Measurements from ENCODE around the gene COPB2.
"Not testable (repeated sequence)": the region's sequence is repeated elsewhere in the genome, so short reads cannot be mapped to it uniquely, and the experiment has no call there.

Gene COPB2

DNA sequence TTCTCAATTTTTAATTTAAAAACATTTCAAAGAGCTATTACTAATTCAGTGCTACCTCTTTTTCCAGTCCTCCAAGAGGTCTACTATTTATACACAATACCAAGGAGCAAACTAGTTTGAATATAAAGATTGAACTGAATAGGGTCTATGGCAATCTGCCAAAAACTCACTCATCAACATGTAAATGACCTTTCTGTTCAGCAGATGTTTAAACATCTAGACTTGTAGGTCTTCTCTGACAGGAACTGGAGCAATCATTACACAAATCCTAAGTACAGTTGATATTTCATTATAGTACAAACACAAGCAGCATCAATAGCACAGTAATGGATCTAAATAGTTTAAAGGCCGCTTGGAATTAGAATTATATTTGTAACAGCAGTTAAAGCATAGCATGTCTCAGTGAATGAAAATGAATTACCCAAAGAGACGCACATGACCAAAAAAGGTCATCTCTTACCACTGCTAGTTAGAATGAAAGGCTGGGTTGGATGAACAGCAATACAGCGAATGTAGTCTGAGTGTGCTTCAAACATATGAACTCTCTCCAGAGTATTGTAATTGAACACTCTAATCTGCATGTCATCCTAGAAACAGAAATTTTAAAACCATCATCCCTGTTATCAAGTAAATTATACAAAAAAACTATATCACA, 10.7 kb downstream of the COPB2 start:
- no peak for DNase-seq (ENCODE audit: low spot score)

DNA sequence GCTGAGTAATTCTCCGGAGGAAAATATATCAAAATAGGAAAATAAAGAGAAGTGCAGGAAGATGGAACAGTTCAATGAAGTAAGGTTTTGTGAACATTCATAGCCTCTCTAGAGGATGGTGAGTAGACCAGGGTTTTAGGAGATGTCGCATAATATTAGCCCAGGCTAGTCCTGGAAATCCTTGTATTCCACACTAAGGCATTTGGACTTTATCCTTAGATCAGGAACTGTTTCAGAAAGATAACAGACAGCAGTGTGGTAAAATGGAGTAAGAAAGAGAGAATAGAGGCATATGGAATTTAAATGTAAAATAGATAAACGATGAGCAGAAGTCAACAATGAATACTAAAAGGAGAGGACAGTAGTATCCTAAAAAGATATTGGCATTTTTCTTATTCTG, 12.1 kb downstream of the COPB2 start:
- no peak for DNase-seq (ENCODE audit: low spot score)

DNA sequence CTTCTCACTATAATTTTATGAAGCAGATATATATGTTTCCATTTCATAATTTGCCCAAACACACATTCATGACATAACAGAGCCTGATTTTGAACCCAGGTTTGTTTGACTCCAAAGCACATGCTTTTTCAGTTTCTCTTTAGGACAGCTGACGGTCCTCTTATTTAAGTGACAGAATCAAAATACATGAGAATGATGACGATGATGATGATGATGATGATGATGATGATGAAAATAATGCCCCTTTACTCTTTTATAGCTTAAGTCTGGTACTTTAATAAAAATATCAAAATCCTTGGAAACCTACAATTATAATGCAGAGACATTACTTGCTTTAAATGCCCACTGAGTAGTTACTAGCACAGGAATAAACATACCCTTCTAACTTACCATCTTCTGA, 15.3 kb downstream of the COPB2 start:
- no peak for DNase-seq (ENCODE audit: low spot score)

DNA sequence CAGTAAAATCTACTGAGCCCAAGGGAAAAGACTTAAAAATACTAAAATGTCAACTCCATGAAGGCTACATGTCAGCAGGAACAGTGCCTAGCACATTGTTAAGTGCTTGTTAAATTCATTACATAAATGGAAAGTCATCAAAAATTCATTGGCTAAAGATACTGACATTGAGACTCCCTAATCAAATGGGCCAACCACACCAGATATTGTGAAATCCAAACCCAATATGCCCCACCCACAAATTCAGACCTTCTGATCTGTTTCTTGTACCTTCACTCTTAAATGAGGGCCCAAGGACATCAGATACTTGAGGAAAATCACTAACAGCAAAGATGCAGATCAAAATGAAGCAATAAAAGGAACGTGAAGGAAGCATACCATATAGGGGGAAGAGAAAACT, 24.9 kb downstream of the COPB2 start:
- DNase-seq (ENCODE audit: low spot score) = no peak

DNA sequence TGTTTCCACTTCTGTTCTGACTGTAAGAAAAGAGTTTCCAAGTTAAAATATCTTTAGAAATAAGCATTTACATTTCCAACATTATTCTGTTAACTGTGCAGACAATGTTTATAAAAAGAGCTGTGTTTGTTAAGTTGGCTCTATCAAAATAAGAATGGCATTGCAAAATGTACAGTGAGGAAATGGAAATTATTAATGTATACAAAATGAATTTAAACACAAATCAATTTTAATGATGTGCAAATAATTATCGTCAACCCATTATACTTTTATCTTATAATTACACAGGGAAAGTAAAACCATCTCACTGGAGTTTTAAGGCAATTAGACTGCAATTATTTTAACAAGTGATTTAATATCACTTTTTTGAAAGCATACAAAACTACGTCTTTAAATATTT, 28.2 kb downstream of the COPB2 start:
- DNase-seq (ENCODE audit: low spot score) = no peak

DNA sequence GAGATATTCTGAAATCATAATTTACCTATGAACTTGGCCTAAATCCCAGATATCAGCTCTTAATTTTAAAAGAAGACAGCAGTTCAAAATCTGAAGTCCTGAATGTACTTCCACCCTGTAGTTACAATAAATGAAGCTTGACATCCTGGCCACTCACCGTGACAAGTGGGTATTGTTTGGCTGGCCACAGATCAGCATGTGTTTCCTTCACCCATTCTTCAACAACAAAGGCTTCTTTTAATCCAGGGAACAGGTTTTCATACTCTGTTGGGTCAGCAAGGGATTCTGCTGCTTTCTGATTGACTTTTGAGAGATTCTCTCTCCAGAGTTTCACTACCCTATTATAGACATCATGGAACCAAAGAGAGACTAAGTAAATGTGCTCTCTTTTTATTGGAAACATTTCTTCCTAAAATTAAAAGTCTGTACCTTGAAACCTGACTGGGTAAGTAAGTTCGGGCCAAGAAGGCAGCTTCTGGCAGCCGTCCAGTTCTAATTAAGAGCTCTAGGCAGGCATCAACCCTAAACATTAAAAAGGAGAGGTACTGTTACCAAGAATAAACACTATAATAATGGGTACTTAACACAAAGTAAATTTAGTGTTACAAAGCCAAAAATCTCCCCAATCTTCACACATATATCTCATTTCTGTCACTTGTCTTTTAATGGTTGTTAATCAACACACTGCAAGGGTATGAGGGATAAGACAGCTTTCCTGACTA, 30.4 kb downstream of the COPB2 start:
- DNase-seq (ENCODE audit: low spot score) = peak; percentile 76

DNA sequence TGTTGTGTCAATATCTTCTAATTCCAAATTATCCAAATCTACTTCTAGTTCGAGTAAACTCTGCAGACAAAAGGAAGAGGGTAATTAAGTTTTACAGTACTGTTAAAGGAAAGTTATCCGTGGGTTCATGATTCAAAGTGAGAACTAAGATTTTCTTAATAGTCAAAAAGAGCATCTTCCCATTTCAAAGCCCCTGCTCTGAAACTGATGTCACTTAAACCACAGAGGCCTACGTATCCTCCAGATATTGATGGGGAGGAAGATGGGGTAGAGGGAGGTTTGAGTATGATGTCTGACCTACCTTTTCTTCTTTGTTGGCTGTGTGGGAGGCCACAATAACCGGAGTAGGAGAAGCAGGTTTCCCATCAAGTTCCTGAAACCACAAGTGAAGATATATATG, 31.5 kb downstream of the COPB2 start:
- no peak for DNase-seq (ENCODE audit: low spot score)

DNA sequence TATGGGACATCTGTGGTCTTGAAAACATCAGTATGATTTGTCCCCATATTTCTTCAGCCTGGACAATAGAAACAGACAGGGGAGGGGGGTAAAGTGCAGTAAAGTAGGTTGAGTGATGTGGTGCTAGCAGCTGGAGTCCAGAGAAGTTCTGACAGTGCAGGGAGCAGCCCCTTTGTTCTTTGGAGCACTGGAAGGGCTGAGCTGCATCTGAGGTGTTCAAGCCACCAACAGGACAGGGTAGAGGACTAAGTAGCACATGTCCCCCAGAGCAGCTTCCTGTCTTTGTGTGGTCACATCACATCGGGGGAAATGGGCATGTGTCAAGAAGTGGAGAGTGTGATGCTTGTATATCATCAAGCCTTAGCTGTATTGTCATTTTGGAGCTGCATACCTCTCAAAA, 33.6 kb downstream of the COPB2 start:
- no peak for DNase-seq (ENCODE audit: low spot score)

DNA sequence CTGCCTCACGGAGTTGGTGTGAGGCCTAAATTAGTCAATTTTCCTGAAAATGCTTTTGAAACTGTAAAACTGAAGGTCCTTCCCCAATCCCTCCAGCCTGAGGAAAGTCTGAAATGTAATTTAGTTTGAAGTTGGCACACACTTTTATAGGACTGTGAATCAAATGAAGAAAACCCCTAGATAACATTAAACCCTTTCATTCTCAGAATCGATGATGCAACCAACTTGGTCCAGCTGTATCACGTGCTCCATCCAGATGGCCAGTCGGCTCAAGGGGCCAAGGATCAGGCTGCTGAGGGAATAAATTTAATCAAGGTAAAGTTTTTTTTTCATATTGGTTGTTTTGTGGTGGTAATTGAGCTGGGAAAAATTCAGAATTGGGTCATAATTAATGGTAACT, 34.0 kb downstream of the COPB2 start:
- peak; percentile 75 for DNase-seq (ENCODE audit: low spot score)

DNA sequence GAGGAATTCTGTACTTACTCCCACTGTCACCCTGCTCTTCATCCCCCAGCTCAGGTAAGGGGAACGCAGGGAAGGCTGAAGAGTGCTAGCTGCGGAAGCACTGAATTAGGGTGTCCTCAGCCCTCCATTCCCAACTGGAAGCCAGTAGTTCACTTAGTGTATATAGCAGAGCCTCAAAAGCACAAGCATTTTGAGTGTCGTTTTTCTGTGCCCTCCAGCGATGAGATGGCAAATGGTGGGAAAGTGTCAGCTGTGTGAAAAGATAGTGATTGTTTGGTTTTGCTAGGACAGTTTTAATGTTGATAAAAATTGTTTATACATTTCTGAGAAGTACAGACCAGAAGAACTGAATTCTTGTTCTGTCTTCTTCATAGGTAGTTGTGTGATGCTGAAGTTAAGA, 34.8 kb downstream of the COPB2 start:
- DNase-seq (ENCODE audit: low spot score) = no peak

DNA sequence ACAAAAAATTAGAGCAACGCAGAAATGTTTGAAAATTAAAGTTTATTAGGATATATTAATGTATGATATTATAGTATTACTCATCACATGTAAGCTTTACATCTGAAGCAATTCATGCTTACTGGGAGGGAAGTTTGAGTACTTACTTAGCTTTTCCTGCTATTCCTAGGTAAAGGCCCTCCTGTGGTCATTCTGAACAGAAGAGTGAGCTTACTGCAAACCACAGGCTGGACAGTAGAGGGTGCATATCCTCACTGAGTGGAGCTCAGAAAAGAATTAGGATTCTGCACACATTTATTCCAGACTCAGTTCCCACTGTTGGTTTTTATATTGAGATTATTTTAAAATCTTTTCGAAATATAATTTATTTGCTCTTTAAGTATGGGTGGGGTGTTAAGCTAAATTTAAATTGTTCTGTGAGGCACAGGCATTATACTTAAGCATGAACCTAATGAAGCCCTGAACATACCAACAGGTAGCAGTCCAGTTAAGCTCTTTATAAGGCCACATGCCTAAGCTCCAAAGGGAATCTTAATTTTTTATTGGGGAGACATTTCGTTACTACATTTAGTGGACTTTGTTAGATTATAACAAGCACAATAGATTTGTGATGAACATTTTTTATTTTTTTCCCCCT, 35.4 kb downstream of the COPB2 start:
- DNase-seq (ENCODE audit: low spot score) = peak; percentile 72

DNA sequence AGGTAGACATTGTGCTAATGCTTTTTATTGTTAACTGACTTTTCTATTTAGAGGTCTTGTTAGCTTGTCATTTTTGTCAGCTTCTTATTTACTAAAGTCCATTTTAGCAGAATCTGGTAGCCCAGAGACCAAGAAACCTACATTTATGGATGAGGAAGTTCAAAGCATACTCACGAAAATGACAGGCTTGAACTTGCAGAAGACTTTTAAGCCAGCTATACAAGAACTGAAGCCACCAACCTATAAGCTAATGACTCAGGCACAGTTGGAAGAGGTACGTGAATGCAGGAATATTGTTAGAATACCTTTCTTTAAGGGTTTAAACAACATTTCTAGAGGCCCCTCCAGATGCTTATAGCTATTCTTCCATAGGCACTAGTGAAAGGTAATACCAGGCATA, 42.7 kb downstream of the COPB2 start:
- no peak for DNase-seq (ENCODE audit: low spot score)

DNA sequence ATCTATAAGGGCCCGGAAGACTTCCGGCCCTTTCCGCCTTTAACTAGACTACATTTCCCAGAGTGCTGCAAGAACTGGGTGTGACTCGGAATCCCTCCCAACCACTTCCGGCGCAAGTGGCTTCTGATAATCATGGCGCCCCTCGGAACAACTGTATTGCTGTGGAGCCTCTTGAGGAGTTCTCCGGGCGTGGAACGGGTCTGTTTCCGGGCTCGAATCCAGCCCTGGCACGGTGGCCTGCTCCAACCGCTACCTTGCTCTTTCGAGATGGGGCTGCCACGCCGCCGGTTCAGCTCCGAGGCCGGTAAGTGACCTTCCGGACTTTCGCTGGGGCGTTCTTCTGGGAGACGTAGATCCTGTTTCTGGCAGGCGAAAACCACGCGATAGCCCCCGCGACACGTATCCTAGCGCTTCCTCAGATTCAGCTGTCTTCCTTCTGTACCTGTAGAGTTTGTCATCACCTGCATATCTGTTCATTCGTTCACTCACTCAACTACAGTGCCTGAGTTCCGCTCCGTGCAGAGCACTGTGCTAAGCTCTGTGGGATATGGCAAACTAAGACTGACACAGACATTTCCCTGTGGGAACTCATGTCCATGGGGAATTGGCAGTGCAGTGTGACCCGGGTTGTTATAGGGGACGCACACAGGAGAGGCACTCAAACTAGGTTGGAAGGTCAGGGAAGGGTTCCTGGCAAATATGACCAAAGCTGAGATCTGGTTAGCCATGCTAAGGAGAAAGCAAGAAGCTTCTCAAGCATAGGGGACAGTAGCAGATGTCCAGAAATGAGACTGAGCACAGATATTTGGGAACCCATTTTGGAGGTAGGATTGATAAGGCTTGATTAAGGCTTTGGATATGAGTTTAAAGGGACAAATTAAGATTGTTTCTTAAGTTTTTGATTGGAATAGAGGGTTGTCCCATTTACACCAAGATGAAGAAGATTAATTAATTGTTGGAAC, 45.3 kb downstream of the COPB2 start, which contains the start of gene MRPS22:
TSS of gene MRPS22 (plus strand) at position 126 of the 962 bp plus-strand sequence. CDS start at position 133, 7 bp downstream.
- DNase-seq (ENCODE audit: low spot score) = peak; percentile 91

DNA sequence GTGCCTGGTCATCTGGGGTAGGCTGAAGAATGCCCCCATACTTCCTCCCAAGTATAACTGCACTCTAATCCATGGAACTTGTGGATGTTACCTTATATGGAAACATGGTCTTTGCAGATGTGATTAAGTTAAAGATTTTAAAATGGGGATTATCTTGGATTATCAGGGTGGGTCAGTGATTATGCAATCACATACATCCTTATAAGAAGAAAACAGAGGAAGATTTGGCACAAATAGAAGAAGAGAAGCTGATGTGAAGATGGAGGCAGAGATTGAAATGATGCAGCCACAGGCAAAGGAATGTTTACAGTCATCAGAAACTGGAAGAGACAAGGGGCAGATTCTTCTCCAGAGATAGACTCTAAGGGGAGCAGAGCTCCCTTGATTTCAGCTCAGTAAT, 47.4 kb downstream of the COPB2 start:
- no peak for DNase-seq (ENCODE audit: low spot score)

DNA sequence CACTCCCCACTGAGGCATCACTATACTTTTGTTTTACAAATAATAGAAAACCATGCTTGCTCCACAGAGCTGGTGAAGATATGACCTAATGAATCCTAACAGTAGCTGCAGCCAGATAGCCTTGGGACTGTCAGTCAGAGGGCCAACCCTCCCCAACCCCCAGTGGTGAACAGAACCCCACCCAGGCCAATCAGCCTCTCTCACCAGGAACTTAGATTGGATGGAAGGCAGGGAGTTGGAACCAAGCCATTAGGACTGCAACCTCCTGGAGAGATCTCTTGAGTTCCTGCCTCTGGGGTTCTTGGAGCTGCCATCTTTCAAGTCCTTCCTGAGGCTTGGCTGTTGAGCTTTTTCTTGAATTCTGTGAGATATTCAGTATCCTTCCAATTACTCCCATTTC, 48.7 kb downstream of the COPB2 start:
- no peak for DNase-seq (ENCODE audit: low spot score)

DNA sequence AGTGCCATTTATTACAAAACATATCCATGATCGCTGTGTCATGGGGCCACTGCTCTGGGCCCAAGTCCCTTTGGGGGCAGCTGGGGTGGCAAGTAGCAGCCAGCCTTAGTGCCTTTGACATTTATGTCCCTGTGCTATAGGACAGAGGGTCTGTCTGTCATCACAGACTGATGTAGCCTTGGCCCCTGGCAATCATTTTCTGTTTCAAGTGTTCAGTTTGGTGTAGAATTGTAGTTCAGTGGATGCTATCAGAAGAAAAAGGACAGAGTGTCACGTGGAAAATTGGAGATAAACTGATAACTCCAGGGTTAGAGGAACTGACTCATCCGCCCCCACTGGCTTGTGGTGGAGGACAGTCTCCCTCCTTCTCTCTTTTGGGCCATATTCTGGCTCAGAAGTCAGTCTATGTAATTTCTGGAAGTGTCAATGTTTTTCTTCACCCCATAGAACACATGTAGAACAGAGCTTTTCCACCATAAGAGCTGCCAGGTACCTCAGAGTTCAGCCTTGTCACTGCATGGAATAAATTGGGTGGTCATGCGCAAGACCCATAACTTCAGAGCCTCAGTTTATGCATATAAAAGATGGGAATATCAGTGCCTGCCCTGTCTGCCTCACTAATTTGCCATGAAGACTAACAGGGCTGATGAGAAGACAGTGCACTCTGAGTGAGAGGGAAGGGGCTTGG, 50.1 kb downstream of the COPB2 start:
- no peak for DNase-seq (ENCODE audit: low spot score)

DNA sequence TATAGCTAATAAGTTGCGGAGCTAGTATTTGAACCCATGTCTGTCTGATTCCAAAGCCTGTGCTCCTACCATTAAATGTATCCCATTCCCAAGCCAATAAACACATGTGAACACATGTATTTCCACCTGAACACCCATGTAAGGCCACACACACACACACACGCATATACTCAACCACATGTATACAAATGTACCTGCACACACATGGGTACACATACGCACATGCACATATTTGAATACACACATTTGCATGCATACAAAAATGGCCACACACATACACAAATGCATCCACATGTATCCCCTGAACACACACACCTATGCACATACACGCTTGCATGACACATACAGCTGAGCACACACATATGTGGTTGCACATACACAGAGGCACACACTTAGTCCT, 51.0 kb downstream of the COPB2 start:
- DNase-seq (ENCODE audit: low spot score) = no peak

DNA sequence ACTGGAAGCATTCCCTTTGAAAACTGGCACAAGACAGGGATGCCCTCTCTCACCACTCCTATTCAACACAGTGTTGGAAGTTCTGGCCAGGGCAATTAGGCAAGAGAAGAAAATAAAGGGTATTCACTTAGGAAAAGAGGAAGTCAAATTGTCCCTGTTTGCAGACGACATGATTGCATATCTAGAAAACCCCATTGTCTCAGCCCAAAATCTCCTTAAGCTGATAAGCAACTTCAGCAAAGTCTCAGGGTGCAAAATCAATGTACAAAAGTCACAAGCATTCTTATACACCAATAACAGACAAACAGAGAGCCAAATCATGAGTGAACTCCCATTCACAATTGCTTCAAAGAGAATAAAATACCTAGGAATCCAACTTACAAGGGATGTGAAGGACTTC, 54.8 kb downstream of the COPB2 start:
- DNase-seq (ENCODE audit: low spot score) = not testable (repeated sequence)

DNA sequence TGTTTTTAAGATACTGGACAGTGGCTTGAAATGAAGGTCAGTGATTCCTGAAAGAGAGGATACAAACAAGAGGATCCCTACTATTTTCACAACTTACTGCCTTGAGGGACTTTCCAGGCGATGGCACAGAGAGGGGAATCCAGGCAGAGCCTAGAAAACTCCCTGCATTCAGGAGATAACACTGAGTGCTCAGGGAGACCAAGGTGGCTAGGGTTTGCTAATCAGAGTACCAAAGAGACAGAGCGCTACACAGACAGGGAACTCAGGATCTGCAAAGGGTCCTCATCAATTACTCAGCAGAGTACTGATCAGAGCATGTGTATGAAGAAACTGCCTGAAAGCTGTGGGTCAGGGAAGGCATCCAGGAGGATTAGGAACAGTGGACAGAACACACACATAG, 57.4 kb downstream of the COPB2 start:
- DNase-seq (ENCODE audit: low spot score) = no peak

DNA sequence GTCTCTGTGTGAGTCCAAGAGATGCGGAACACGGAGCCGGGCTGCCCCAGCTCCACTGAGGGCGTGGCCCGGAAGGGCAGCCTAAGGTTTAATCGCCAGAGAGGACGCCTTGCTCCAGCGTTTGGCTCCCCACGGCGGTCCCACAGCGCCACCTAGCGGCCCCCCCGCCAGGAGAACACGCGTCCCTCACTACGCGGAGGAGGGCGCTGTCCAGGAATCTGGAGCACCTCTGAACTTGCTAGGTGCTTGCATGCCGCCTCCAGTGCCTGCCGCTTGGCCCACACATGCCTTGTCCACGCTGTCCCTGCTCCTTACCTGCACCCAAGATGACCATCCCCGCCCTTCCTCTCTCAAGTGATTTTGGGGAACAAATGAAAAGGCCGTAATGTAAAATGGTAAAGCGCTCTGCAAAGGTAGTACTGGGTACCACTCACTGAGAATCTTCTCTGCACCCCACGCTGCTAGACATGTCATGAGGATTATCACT, 60.0 kb downstream of the COPB2 start:
- DNase-seq (ENCODE audit: low spot score) = peak; percentile 66

DNA sequence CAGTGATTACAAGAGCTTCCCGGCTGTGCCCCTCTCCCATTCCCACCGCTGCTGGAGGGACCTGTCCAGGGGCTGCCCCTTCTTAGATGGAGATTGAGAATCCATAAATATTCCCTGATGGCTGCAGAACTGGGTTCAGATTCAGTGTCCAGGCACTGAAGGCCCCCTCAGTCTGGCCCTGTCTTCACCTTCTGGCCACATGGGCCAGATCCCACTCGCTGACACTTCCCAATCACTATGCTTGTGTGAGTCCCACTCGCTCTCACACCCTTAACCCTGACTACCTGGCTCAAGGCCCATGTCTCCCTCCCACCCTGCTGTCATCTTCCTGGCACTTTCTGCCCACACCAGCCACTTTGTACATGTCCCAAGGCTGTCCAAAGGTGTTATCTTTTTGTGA, 61.1 kb downstream of the COPB2 start:
- DNase-seq (ENCODE audit: low spot score) = no peak
